Endothelial cell of umbilical vein (primary cell): Measurements from ENCODE around the gene EDAR. TPM values are rescaled to one million over a fixed set of nuclear protein-coding genes. Genes with fewer than 3 reads are reported as not detected.

Experiments
- BruUV-seq: library from RNA; stranded (reverse); fragments of 400-500 nt; replicated peaks from 2 replicates; lab custom pipeline; 2021; lab: Mats Ljungman, UMichigan
- CTCF ChIA-PET: fragments of 300-600, 350-600 bp; sonication (Branson Sonifier 250); formaldehyde crosslinking; loops from one replicate; lab custom pipeline; 2021; ENCODE audit warnings: antibody characterized with exemption, inconsistent platforms; lab: Charles Lee
- POLR2A ChIA-PET: fragments of 300-600, 350-600 bp; sonication (Branson Sonifier 250); formaldehyde crosslinking; loops from one replicate; lab custom pipeline; 2021; ENCODE audit warnings: antibody characterized with exemption, inconsistent platforms; lab: Charles Lee
- DNase-seq: peaks from one replicate; pipeline ENCODE4 v3.0.0-alpha.2; 2011; ENCODE audit warnings: low read depth, low spot score
- FAIRE-seq: peaks from 2 replicates; lab custom pipeline; 2011; peaks lifted over from hg19 to GRCh38; lab: Jason Lieb, UNC
- H2AFZ ChIP-seq: 2 replicates; pipeline ENCODE4 v1.6.0; 2012; ENCODE audit warnings: low read depth, low read length, control low read depth, inconsistent platforms
- H3K27ac ChIP-seq: 2 replicates; pipeline ENCODE4 v1.5.1; 2011; ENCODE audit warnings: low read depth, mild to moderate bottlenecking, control low read depth, low read length, moderate library complexity; ENCODE audit not compliant: insufficient read depth
- H3K27me3 ChIP-seq, 2 experiments: 2 replicates each; pipeline versions ENCODE4 v1.6.0 to v1.6.1; 2011; ENCODE audit warnings: low read length in 2 of 2, mixed read lengths in 1 of 2; ENCODE audit not compliant: control insufficient read depth in 2 of 2, insufficient read depth in 2 of 2
- H3K36me3 ChIP-seq, 2 experiments: 2 replicates in 1 of 2; 3 replicates in 1 of 2; pipeline ENCODE4 v1.5.1; 2011; ENCODE audit warnings: low read length in 2 of 2, mild to moderate bottlenecking in 1 of 2, moderate library complexity in 1 of 2; ENCODE audit not compliant: control insufficient read depth in 2 of 2, insufficient read depth in 2 of 2; ENCODE audit errors: extremely low read depth in 1 of 2
- H3K4me1 ChIP-seq: 3 replicates; pipeline ENCODE4 v1.5.1; 2011; ENCODE audit warnings: mild to moderate bottlenecking, low read length; ENCODE audit not compliant: control insufficient read depth, insufficient read depth; ENCODE audit errors: extremely low read depth
- H3K4me2 ChIP-seq: 2 replicates; pipeline ENCODE4 v1.6.1; 2011; ENCODE audit warnings: low read length, control low read depth, mixed read lengths; ENCODE audit not compliant: insufficient read depth
- H3K4me3 ChIP-seq, 3 experiments: fragments of 200-600 bp in 1 of 3; sonication (generic), shearing (Covaris generic) in 1 of 3; replicated peaks in 1 of 3; 2 replicates each; pipeline ENCODE4 v1.5.1; 2011 to 2016; ENCODE audit warnings: control low read depth in 3 of 3, low read length in 3 of 3, mild to moderate bottlenecking in 2 of 3, inconsistent platforms in 1 of 3, low read depth in 1 of 3, moderate library complexity in 1 of 3; ENCODE audit not compliant: insufficient read depth in 1 of 3
- H3K79me2 ChIP-seq: 2 replicates; pipeline ENCODE4 v1.6.0; 2012; ENCODE audit warnings: low read length, inconsistent platforms; ENCODE audit not compliant: control insufficient read depth, insufficient read depth
- H3K9ac ChIP-seq: replicated peaks from 2 replicates; pipeline ENCODE3; 2011; ENCODE audit warnings: low read length, control low read depth; ENCODE audit not compliant: insufficient read depth; ENCODE audit errors: extremely low read depth
- H3K9me1 ChIP-seq: replicated peaks from 3 replicates; pipeline ENCODE4 v1.6.0; 2011; ENCODE audit warnings: mild to moderate bottlenecking, low read length; ENCODE audit not compliant: control insufficient read depth, insufficient read depth; ENCODE audit errors: extremely low read depth
- H3K9me3 ChIP-seq: replicated peaks from 2 replicates; pipeline ENCODE4 v1.5.1; 2012; ENCODE audit warnings: low read length, inconsistent platforms; ENCODE audit not compliant: control insufficient read depth, insufficient read depth
- H4K20me1 ChIP-seq: replicated peaks from 2 replicates; pipeline ENCODE3; 2011; ENCODE audit warnings: mild to moderate bottlenecking, low read length; ENCODE audit not compliant: control insufficient read depth, insufficient read depth; ENCODE audit errors: extremely low read depth
- EZH2 ChIP-seq: IDR thresholded peaks from 2 replicates; pipeline ENCODE4 v1.6.1; 2012; ENCODE audit warnings: borderline replicate concordance, low read depth, mild to moderate bottlenecking, moderate library complexity, low read length, inconsistent platforms; ENCODE audit not compliant: severe bottlenecking
- FOS ChIP-seq: IDR thresholded peaks from 2 replicates; pipeline ENCODE4 v1.6.1; 2011; ENCODE audit warnings: mild to moderate bottlenecking, low read length, moderate library complexity, borderline replicate concordance; ENCODE audit not compliant: insufficient read depth
- GATA2 ChIP-seq: IDR thresholded peaks from 2 replicates; pipeline ENCODE4 v1.7.0; 2011; ENCODE audit warnings: low read depth, mild to moderate bottlenecking, moderate library complexity, mixed read lengths, low read length; ENCODE audit not compliant: insufficient read length, insufficient read depth
- JUN ChIP-seq: IDR thresholded peaks from 2 replicates; pipeline ENCODE4 v1.6.1; 2011; ENCODE audit warnings: borderline replicate concordance, low read depth; ENCODE audit not compliant: insufficient read length, insufficient read depth
- MYC ChIP-seq: IDR thresholded peaks from one replicate; pipeline ENCODE4 v1.6.1; 2011; ENCODE audit warnings: mild to moderate bottlenecking, low read depth, low read length
- POLR2A ChIP-seq: IDR thresholded peaks from 2 replicates; pipeline ENCODE4 v1.6.1; 2012; ENCODE audit warnings: low read depth, mild to moderate bottlenecking, control low read depth, low read length
- POLR2AphosphoS5 ChIP-seq: IDR thresholded peaks from 2 replicates; pipeline ENCODE4 v1.6.1; 2012; ENCODE audit warnings: low read depth, mild to moderate bottlenecking, control low read depth, low read length, moderate library complexity; ENCODE audit not compliant: insufficient read depth
- dilution Hi-C: fragments of 300-500 bp; cut with MboI; formaldehyde crosslinking; loops from one replicate; pipeline ENCODE4 v1.15.0; 2019; ENCODE audit warnings: low sequenced_read_pairs; ENCODE audit not compliant: extremely low pct_ligation_motif_present
- intact Hi-C: fragments of 100-400 bp; cut with micrococcal nuclease; formaldehyde crosslinking; loops from one replicate; pipeline ENCODE4 v1.10.0; 2022
- polyA plus RNA-seq, 4 experiments: library from polyadenylated mRNA; depleted of rRNA in 3 of 4; stranded (reverse) in 3 of 4; unstranded in 1 of 4; fragments of >200 nt; gene quantifications; 2 replicates each; pipeline versions ENCODE4 v1.2.1 to v1.2.3, GENCODE V29; 2011 to 2012; ENCODE audit warnings: missing spikeins in 1 of 4
- total RNA-seq: library from RNA; stranded (reverse); gene quantifications from 2 replicates; pipeline ENCODE4 v1.2.3, GENCODE V29; 2021
- TF ChIP-seq, protein P1 (sequence below): IDR thresholded peaks from 2 replicates; pipeline ENCODE4 v1.6.1; 2011; ENCODE audit not compliant: insufficient read depth, insufficient read length
- TF ChIP-seq, protein P2 (sequence below), 2 donors: IDR thresholded peaks; 1 replicate in 1 of 2; 2 replicates in 1 of 2; pipeline ENCODE4 v1.5.1; 2011; ENCODE audit warnings: low read length in 2 of 2, mild to moderate bottlenecking in 2 of 2, moderate library complexity in 2 of 2, control low read depth in 1 of 2, inconsistent platforms in 1 of 2, low read depth in 1 of 2; ENCODE audit not compliant: insufficient read depth in 1 of 2; ENCODE audit errors: extremely low read depth in 1 of 2

The EDAR gene
- total and polyA plus RNA-seq, 2 donors (not counting 3 experiments of a cell fraction or from before 2014, with no cell fraction given): not detected

DNA sequence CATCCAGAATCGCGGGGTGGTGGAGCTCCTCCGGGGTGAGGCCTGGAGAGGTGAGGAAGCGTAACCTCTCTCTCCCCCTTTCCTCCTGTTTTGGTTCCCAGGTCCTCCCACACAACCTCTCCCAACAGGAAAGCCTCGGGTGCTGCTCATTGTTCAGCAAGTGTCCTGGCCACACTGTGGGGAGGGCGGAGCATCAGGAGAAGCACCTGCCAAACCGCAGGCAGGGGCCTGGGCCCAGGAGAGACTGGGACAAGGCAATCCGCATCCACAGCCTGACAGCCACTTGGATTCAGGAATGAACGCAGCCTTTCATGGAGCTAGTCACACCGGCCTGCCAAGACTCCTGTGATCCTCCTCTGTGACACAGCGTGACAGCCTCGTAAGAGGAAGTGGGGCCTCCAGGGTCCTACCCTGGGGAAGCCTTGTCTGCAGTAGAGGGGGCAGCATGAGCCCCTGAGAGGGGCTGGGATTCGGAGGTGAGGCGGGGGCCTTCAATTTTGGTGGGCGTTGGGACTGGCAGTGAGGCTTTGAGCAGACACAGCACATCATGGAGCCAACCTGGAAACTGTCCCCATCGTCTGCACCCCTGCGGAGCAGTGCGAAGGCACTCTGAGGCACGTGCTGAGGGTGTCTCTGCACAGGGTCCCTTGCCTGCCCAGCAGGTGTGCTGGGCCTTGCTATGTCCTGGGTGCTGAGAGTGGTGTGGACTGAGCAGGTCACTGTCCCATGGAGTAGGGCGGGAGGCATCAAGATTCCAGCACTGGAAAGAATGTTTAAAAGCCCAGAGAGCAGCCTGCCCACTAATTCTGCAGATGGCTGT lies 62.2 kb downstream of the EDAR start:
- intact Hi-C loops (no loop called here), dilution Hi-C loops (no loop called here)
- Histone ChIP-seq H3K9me1 (no peaks in the 10 kb centered on the region), H2AFZ (no peak overlapping the region), H3K79me2 (no peaks in the 10 kb centered on the region), H3K27me3 (no peaks in the 10 kb centered on the region), H3K4me1 (no peaks in the 10 kb centered on the region), H3K36me3 (no peaks in the 10 kb centered on the region), H3K9me3 (no peaks in the 10 kb centered on the region), H3K4me3 (no peak overlapping the region), H3K9ac (no peak overlapping the region), H3K27ac (no peak overlapping the region), H4K20me1 (no peaks in the 10 kb centered on the region), H3K4me2 (no peak overlapping the region)
- POLR2A ChIA-PET: no interaction called here
- no peak for FAIRE-seq
- no TSS peak for BruUV-seq
- DNase-seq: no peak
- TF ChIP-seq POLR2AphosphoS5 (no peak), GATA2 (no peak), FOS (no peak), MYC (no peak), JUN (no peak), POLR2A (no peak), EZH2 (no peak)
- TF ChIP-seq, protein P1, sequence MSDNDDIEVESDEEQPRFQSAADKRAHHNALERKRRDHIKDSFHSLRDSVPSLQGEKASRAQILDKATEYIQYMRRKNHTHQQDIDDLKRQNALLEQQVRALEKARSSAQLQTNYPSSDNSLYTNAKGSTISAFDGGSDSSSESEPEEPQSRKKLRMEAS: no peak
- TF ChIP-seq, protein P2, sequence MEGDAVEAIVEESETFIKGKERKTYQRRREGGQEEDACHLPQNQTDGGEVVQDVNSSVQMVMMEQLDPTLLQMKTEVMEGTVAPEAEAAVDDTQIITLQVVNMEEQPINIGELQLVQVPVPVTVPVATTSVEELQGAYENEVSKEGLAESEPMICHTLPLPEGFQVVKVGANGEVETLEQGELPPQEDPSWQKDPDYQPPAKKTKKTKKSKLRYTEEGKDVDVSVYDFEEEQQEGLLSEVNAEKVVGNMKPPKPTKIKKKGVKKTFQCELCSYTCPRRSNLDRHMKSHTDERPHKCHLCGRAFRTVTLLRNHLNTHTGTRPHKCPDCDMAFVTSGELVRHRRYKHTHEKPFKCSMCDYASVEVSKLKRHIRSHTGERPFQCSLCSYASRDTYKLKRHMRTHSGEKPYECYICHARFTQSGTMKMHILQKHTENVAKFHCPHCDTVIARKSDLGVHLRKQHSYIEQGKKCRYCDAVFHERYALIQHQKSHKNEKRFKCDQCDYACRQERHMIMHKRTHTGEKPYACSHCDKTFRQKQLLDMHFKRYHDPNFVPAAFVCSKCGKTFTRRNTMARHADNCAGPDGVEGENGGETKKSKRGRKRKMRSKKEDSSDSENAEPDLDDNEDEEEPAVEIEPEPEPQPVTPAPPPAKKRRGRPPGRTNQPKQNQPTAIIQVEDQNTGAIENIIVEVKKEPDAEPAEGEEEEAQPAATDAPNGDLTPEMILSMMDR (IDR thresholded peaks at IDR 0.05; ENCODE audit: extremely low read depth in 1 of 2, insufficient read depth in 1 of 2, low read depth in 1 of 2, low read length in 2 of 2): no peak
- CTCF ChIA-PET: interaction anchor here (2.1 to 5.2 kb wide), 3 partner anchors 10 to 583 kb away, joined by 10 to 35 read pairs (median 23); partner anchors contain the start of gene SH3RF3
